ENCODE data around the gene SEMA4F.

Gene SEMA4F

DNA sequence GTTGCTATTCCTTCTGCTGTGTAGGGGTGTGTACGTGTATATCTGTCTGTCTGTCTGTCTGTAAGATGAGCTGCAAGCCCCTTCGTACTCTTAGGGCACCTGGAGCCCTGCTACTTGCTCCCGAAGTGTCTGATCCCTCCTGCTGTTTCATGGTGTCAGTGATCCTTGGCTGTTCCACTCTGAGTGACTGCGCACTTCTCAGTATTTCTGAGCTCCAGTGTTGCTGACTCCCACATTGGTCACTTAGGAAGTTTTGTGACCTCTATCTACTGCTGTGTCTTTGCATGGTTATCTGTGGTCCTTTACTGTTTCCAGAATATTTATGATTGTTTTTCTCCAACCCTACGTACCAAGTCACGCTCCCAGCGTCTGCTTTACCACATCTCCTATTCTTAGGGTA, 16.2 kb downstream of the SEMA4F start:
- DNase-seq: no peak

DNA sequence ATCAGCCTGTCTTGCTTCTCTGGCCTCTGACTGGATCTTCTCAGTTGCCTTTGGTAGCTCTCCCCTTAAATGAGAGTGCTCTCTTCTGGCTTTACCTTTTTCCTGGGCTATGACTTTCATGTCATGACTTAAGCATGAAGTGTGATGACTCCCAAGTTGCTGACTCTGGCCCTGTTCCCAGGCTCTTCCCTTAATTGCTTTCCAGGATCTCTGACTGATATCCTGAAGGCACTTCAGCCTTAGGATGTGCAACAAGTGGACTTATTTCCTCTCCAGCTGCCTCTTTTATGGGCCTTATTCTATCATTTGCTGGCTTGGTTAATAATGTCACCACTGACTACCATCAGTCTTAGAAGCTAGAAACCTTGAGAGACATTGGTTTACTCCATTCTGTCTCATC, 17.4 kb downstream of the SEMA4F start:
- no peak for DNase-seq

DNA sequence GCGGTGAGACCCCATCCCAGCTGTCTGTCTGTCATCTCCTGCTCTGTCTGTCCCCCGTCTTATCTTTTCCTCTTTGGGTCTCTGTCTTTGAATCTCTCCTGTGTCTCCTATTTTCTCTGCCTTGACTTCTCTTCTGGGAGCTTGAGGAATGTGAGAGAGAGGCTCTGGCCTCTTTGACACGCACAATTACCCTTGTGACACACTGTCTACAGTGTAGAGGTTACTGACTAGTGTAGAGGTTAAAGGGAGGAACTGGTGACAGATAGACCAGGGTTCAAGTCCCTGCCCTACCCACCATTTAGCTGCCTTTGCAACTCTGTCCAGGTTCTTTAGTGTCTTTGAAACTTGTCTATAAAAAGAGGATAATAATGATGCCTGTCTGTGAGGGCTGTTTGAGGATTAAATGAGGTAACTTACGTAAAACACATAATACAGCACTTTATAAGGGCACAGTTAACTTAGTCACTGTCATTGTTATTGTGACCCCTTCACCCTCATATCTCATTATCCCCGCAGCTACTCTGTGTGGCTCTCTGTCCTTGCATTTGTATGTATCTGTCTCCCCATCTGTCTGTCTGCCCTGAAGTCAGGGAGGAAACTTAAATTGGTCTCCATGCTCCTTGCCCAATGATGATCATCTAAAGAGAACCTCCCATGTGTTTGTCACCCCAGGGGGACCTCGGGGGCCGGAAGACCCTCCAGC, 19.9 kb downstream of the SEMA4F start:
- no peak for DNase-seq

DNA sequence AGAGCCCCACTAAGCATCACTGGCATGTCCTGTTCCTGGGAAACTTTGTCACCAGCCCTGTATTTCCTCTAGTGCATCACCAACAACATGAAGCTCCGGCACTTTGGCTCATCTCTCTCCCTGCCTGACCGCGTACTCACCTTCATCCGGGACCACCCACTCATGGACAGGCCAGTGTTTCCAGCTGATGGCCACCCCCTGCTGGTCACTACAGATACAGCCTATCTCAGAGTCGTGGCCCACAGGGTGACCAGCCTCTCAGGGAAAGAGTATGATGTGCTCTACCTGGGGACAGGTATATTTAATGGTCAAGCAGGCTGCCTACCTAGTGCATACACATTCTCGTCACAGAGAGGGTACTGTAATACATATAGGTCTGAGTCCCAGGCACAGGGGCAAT, 21.0 kb downstream of the SEMA4F start:
- no peak for DNase-seq

- no peak for DNase-seq
Measured at GRCh38 chr2:74676331-74676730, 22.3 kb downstream of the SEMA4F start.

GRCh38 chr2:74679615-74680014, 25.6 kb downstream of the SEMA4F start:
- no peak for DNase-seq

DNA sequence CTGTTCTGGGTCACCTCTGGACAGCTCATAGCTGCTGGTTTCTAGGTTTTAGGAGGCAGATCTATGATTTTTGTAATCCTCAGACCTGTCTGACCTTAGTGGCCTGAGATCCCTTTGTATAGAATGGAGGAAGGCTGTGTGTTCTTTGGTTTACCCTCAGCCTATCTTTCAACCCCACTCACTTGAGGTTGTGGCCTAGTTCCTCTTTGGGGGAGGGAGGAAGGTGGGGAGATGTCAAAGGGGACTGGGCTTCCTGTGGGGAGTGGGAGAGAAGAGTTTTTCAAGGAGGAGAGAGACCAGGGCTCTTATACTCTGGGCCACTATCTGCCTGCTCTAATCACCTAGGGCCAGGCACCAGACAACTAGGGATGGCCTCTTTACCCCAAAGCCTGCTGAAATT, 28.5 kb downstream of the SEMA4F start:
- DNase-seq: peak; percentile 43

GRCh38 chr2:74685408-74685807, 31.4 kb downstream of the SEMA4F start:
- no peak for DNase-seq

DNA sequence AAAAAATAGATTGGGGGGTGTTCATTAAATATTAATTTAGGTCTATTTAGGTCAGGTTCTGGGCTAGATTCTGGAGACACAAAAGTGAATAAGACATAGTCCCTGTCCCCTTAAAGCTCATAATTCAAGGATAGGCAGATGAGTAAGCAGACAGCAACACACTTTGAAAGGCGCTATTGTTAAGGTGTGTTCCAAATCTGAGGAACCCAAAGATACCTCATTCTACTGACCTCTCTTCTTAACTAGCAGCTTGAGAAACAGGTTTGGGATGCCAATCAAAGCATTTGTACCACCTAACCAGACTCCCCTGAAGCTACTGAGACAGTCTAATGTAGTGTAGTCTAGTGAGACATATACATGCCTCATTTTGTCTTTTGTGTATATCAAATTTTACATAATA, 34.8 kb downstream of the SEMA4F start:
- DNase-seq: no peak

DNA sequence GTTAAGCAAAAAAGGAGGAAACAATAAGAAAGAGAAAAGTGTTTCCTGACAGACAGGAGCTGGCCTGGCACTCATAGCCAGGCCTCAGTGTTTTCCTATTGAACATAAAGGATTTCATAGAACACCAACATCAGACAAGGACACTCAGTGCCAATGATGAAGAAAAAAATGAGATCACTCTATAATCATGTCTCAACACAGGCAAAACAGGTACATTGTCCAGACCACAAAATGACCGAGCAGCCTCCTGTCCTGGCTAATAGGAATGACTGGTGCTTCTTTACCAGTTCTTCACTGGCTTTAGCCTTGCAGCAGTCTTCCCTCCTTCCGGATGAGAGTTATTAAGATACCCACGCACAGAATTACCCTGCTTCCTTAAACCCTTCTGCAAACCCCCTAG, 35.6 kb downstream of the SEMA4F start:
- DNase-seq: no peak

DNA sequence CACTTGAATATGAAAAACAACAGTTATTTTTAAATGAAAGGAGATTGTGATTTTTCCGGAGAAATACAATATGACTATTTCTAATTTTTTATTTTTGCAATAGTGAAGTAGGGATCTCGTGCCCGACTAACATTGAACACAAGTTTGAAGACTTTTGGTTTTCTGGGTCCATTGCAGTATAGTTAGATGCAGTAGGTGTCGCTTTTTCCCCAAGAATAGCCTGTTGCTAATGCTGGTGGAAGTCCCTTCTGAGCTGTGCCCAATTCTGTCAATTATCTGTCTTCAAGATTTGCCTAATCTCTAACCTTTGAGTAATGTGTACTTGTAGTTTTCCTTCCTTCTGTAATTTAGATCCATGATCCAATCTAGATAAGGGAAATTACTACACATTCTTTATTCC, 36.5 kb downstream of the SEMA4F start:
- DNase-seq: peak; percentile 55

- no peak for DNase-seq
Measured at GRCh38 chr2:74691929-74692328, 37.9 kb downstream of the SEMA4F start.

GRCh38 chr2:74693213-74693612, 39.2 kb downstream of the SEMA4F start:
- DNase-seq: no peak

DNA sequence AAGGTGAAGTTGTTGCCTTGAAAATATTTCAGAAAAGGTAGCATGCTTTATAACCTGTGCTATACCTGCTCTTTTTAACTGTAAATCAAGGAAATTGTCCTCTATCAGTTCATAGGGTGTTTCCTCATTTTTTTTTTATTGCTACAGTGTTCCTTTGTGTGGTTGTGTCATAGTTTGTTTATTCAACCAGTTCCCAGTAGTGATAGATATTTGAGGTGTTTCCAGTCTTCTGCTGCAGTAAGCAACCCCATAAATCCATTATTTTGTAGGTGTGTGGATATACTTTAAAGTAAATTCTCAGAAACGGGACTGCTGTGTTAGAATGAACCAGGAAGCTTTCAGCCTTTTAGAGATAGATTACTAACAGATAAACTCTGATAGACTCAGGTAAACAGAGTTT, 39.6 kb downstream of the SEMA4F start:
- DNase-seq: no peak

GRCh38 chr2:74694281-74694680, 40.2 kb downstream of the SEMA4F start:
- no peak for DNase-seq

DNA sequence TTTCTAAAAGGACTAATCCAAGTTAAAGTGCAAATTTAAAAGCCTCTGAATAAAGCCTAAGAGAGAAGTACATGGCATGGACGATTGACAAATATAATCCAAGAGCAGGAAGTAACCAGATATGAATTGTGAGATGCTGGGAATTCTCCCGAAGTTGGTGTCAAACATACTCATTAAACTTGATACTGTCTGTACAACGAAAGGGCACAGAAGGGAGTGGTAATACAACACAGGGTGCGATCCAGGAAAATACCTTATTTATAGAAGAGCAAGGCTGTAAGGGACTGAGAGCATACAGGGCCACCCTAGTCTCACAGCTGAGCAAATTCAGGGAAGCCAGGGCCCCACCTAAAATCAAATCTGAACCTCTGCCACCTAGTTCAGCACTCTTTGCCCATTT, 41.6 kb downstream of the SEMA4F start:
- no peak for DNase-seq

DNA sequence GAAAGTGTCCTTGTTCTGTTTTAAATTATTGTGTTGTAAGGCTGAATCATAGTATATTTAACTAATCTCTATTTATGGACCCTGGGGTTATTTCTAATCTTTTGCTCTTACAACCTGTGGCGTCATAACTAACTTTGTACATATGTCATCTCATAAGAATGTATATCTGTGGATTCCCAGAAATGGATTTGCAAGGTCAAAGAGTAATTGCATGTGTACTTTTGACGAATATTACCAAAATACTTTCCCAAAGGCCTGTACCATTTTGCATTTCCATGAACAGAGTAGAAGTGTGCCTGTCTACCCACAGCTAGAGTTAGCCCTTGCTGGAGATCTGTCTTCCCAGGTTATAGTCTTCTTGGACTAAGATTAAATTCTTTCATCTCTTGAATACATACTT, 42.8 kb downstream of the SEMA4F start:
- DNase-seq: no peak

GRCh38 chr2:74700643-74701372, 46.8 kb downstream of the SEMA4F start:
- no peak for DNase-seq

DNA sequence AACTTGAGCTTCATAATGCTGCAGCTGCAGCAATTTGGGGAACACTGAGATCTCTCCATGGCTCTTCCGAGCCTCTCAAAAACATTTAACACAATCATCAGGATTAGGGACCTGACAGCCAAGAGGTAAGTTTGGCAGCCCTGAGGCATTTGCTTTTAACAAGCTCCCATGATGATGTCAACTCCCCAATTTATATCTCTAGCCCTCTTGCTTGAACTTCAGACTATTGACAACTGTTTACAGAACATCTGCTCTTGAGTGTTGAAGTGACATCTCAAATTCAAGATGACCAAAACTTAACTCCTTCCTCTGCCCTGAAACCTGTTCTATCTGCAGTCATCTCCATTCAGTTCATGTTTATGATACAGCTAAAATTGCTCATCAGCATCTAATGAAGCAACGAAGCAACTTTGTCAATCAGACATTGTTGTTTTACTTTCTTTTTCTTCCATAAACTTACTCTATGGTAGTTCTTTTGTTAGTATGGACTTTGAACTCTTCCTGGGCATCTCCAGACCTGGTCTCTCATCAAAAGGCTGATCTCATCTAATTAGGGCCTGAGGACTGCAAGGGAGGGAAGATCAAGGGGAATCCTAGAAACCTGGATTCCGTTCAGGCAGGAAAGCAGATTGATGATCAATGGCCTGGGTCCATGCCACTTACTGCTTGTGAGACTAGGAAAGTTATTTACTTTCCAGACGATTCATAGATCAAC, 48.1 kb downstream of the SEMA4F start:
- DNase-seq: no peak

DNA sequence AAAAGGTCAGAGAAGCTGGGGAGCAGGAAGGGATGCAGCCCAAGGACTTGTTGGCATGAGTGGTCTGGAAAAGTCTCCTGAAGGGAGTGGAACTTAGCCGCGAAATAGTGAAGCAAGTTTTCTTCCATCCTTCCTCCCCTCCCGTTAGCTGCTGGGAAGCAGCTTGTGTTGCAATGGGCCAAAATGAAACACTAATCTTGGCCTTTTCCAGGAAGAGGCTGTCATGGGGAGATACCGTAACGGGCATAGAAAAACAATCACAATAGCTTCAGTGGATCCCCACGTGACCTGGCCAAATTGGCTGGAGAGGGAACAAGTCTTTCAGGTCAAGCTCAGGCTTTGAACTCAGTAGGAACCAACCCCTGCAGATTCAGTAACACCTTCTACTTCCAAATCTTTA, 49.3 kb downstream of the SEMA4F start:
- DNase-seq: no peak

GRCh38 chr2:74704216-74704615, 50.2 kb downstream of the SEMA4F start:
- DNase-seq: no peak

DNA sequence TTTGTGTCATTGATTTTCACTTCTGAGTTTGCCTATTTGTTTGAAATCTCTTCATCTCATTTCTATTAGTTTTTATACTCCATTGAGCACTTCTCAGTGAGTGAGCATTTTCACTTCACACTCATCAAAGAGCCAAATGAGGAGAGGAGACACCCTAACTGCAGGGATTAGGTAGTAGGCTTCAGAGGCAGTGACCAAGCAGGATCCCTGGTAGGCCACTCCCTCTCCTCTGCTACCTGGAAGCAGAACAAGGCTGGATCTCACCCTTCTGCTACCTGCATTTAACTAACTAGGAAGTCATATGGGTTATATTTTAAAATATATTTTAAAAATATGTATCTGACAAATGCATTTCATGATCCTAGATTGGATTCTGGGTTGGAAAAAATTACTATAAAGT, 52.7 kb downstream of the SEMA4F start:
- no peak for DNase-seq

- DNase-seq: no peak
Measured at GRCh38 chr2:74707837-74708236, 53.8 kb downstream of the SEMA4F start.

- no peak for DNase-seq
Measured at GRCh38 chr2:74708296-74708695, 54.2 kb downstream of the SEMA4F start.

Measured in GDM1 (cell line).